Anterior cingulate cortex (tissue), 58 donors: ENCODE measurements around the gene SH2D4B.
"Not testable (repeated sequence)": the region's sequence is repeated elsewhere in the genome, so short reads cannot be mapped to it uniquely, and the experiment has no call there.

Source experiments
- DNase-seq, 58 donors: peaks; one replicate each; lab custom pipeline; 2025; lab: John Stamatoyannopoulos, UW

The SH2D4B gene

GRCh38 chr10:80522756-80523363 is 14.8 kb upstream of the SH2D4B start:
- no peak for DNase-seq

GRCh38 chr10:80523773-80524172 is 13.9 kb upstream of the SH2D4B start:
- DNase-seq, result peak in 1 of 58 donors; percentile 21

GRCh38 chr10:80524190-80524909 is 13.4 kb upstream of the SH2D4B start:
- DNase-seq, result no peak

DNA sequence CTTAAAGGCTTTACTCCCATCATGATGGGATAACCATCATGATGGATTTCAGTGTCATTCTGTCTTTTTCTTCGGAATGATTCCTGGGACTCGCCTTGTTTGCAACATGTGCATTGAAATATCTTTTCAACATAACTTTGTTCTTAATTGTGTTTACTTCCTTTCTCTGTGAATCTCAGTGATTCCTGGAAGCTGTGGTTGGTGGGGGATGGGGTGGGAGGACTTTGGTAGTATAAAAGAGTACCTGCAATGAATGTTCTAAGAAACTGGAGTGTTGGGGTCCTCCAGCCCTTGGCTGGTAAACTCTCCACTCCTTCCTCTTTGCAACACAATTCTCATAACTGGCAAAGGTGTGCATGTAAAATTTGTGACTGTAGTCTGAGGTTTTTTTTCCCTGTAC is 11.5 kb upstream of the SH2D4B start:
- no peak for DNase-seq

DNA sequence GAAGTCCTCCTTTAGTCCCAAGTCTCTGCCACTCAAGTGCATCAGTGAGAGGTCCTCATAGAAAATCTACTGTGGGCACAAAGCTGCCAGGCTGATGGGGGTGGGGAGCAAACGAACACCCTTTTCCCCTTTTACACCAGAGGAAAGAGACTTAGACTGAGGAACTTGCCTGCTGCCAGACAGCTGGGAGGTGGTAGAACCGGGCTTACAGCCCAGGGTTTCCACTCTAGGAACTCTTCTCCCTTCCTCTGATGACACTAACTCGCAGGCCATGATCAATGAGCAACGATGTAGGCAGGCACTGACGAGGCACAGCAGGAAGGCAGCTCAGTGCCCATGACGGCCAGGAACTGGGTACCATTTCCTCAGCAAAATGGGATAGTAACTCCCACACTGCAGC is 11.0 kb upstream of the SH2D4B start:
- peak in 9 of 58 donors; percentile 12 to 54 (median 25) for DNase-seq

DNA sequence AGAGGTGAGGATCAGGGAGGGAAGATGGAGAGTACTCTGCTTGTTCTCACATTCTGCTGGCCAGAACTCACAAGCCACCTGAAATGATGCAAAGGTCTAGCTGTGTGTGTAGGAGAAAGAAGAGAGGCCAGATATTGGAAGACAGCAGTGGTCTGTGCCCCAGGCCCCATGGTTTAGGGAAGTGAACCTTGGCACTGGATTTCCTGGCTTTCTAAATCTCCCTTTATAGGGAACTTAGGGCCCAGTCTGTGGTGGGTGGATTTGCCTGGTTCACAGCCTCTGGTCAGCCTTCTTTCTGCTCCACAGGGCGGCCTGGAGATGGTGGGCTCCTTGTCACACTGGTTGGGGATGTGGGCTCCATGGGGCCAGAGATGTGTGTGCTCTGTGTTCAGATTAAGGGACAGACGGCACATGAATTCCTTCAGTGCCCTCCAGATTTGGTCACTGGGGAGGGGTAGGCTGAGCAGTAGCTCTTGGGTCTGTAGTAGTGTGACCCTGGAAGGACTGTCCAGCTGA is 9.5 kb upstream of the SH2D4B start:
- DNase-seq, result no peak

GRCh38 chr10:80528901-80529300 is 8.8 kb upstream of the SH2D4B start:
- DNase-seq, result no peak

- DNase-seq, result peak in 1 of 58 donors; percentile 17
These were observed 8.1 kb upstream of the SH2D4B start for GRCh38 chr10:80529604-80530003.

GRCh38 chr10:80530251-80530650 is 7.5 kb upstream of the SH2D4B start:
- DNase-seq, result peak in 16 of 58 donors; percentile 20 to 53 (median 35)

- DNase-seq, result peak in 2 of 58 donors; percentile 20 to 28
These were observed 6.9 kb upstream of the SH2D4B start for GRCh38 chr10:80530816-80531215.

GRCh38 chr10:80532571-80532970 is 5.1 kb upstream of the SH2D4B start:
- DNase-seq, result no peak

DNA sequence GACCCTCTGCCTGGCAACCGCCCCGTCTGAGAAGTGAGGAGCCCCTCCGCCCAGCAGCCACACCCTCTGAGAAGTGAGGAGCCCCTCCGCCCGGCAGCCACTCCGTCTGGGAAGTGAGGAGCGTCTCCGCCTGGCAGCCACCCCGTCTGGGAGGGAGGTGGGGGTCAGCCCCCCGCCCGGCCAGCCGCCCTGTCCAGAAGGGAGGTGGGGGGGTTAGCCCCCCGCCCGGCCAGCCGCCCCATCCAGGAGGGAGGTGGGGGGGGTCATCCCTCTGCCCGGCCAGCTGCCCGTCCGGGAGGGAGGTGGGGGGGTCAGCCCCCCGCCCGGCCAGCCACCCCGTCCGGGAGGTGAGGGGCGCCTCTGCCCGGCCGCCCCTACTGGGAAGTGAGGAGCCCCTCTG is 3.6 kb upstream of the SH2D4B start:
- DNase-seq, result not testable (repeated sequence)

DNA sequence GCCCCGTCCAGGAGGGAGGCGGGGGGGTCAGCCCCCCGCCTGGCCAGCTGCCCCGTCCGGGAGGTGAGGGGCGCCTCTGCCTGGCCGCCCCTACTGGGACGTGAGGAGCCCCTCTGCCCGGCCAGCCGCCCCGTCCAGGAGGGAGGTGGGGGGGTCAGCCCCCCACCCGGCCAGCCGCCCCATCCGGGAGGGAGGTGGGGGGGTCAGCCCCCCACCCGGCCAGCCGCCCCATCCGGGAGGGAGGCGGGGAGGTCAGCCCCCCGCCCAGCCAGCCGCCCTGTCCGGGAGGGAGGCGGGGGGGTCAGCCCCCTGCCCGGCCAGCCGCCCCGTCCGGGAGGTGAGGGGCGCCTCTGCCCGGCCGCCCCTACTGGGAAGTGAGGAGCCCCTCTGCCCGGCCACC is 3.1 kb upstream of the SH2D4B start:
- not testable (repeated sequence) for DNase-seq

- peak in 5 of 58 donors; percentile 20 to 38 (median 22) for DNase-seq
These were observed 1.9 kb upstream of the SH2D4B start for GRCh38 chr10:80535671-80536360.

DNA sequence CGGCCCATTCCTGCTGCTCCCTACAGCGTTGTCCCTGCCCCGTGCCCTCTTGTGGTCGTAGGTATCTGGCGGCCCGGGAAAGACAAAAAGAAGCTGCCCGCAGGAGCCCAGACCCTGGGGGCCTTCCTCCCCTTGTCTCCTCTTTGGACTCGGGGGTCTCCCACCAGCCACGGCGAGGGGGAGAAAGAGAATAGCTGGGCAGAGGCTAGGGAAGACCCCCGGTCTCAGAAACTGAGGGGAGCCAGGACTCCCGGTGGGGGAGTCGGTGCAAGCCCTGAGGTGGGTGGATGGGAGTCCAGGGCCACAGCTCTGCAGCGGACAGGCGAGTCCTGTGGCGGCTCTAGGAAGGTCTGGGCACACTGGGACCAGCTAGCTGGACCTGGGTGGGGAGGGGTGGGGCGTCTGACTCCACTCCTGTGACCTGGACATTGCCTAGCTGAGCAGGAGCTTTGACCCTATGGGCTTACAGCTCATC is 1.3 kb upstream of the SH2D4B start:
- no peak for DNase-seq

DNA sequence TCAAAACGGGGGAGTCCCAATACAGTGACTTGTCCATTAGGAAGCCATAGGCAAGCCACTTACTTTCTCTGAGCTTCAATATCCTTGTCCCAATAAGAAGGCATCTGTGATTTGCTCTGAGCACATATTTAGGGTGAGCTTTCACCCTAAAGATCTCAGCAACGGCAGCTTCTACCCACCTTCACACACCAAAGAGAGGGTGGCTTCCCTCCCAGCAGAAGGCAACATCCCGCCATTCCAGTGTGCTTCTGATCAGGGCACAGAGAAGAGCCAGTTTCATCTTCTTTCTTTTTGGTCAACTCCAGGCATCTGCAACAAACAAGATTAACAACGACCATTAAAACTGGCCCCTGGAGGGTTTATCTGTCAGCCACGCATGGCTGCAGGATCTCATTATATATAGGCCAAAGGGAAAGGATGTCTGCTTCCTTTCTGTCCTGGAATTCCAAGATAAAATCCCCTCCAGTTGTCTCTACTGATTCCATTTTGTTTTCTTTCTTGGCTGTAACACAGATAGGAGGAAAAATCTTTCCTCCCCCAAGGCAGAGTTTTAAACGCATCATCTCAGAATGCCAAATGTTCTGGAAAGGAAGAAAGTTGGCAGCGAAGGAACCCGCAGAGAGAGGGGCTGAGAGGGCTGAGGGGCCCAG is 491 bp upstream of the SH2D4B start:
- DNase-seq, result no peak

DNA sequence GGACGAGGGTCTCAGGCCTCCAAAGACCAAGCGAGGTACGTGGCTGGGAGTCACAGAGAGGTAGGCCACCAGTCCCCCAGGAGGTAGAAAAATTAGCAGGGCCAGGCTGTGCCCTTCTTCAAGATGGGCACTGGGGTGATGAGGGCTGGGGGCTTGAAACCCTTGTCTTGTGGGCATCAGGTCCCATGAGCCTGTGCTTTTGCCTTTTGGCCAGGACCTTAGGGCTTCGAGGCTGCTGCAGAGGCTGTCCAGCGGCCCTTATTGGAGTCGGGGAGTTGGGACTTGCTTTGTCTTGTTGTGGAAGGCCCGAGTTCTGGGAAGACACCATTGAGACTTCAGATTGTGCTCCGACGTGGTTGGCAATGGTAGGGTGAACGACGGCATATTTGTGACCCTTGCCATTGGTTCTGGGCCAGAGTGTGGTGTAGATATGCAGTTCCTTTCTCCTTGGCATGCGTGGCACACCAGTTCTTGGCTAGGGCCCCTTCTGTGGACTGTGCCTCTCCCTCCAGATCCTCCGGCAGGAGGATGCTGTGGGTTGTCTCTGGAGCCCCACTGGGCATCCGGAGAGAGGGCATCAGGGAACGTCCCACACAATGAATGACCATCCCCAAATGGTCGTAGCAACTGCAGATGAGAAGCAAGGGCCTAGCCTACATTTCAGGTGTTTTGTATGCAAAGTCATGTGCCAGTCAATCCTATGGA is 931 bp downstream of the SH2D4B start:
- no peak for DNase-seq

DNA sequence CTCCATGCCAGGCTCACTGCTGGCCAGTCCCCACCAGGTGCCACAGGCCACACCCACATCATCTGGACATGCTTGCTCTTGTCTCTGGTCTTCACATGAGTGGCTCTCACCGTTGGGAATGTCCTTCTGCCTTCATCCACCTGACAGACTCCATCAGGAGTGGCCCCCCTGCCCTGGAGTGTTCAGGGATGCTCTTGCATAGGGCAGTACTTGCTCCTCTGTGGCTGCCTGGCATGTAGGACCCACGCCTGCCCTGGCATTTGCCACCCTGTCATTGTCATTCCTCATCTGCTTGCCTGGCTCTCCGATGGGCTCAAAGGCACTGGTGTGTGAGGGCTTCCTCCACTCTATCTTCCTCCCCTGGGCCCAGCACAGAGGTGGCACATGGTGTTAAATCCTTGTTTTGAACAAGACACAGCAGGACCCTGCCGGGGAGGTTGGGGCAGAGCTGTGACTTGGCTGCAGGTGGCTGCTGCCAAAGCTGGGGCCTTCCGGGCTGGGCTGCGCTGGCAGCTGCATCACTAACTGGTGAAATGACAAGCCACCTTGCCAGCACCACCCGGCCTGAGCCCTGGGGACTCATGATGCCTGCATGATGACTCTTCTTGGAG is 1.8 kb downstream of the SH2D4B start:
- no peak for DNase-seq

- no peak for DNase-seq
These were observed 2.4 kb downstream of the SH2D4B start for GRCh38 chr10:80540136-80540535.

GRCh38 chr10:80540618-80540980 is 2.9 kb downstream of the SH2D4B start:
- DNase-seq, result no peak
